ENCODE data around the gene CYP21A2.
"Not testable (repeated sequence)": the region's sequence is repeated elsewhere in the genome, so short reads cannot be mapped to it uniquely, and the experiment has no call there.

CYP21A2 gene

DNA sequence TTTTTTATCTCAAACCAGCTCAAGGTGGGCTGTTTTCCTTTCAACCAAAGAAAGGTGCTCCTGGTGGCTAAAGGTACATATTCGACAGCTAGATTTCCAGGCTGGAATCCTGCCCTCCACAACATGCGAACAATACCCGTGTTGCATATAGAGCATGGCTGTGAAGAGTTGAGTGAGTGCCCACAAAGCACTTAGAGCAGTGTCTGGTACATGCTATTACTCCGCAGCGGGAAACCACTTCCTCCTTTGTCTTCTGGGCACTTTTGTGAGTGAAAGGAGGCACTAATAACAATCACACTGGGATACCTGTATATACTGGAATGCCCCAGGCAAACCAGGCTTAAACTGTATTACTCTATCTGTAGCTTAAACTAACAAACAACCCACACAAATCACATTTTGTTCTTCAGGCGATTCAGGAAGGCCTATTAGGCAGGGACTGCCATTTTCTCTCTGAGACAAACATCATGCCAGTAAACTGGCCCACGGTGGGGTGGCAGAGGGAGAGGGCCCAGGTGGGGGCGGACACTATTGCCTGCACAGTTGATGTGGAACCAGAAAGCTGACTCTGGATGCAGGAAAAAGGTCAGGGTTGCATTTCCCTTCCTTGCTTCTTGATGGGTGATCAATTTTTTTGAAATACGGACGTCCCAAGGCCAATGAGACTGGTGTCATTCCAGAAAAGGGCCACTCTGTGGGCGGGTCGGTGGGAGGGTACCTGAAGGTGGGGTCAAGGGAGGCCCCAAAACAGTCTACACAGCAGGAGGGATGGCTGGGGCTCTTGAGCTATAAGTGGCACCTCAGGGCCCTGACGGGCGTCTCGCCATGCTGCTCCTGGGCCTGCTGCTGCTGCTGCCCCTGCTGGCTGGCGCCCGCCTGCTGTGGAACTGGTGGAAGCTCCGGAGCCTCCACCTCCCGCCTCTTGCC is at the start of gene CYP21A2:
Gene CYP21A2 (plus strand): TSS at position 818 of the 927 bp plus-strand sequence. CDS start 8 bp downstream, at position 826.
- DNase-seq (ENCODE audit: low spot score), result not testable (repeated sequence)

- DNase-seq (ENCODE audit: low spot score), result not testable (repeated sequence)
These were observed 48.9 kb upstream of the CYP21A2 start for GRCh38 chr6:31989363-31989762.

GRCh38 chr6:31994421-31994820 is 43.8 kb upstream of the CYP21A2 start:
- not testable (repeated sequence) for DNase-seq (ENCODE audit: low spot score)

GRCh38 chr6:31996385-31996784 is 41.8 kb upstream of the CYP21A2 start:
- DNase-seq (ENCODE audit: low spot score), result not testable (repeated sequence)

DNA sequence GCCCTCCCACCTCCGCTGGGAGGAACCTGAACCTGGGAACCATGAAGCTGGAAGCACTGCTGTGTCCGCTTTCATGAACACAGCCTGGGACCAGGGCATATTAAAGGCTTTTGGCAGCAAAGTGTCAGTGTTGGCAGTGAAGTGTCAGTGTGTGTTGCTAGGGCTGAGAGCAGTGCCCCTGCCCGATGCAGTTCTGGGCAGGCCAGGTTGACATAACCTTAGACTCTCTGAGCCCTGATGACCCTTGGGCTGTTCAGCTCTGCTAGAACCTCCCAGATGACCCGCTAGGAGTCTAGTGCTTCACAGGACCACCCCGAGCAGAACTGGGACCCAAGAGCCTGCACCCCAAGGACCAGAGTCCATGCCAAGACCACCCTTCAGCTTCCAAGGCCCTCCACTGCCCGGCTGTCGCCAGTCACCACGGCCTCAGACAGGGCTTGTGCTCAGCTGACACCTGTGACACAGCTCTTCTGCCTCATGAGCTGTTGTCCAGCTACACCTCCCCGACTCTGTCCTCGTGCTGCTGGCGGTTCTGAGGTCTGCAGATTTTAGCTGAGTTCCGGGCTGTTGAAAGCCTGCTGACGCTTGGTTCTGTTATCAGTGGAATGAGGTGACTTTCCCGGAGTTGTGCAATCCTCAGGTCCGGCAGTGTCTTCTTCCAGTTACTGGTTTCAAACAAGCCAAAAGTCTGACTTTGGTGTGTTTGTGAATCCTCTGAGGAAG is 35.5 kb upstream of the CYP21A2 start:
- DNase-seq (ENCODE audit: low spot score), result not testable (repeated sequence)

GRCh38 chr6:32003301-32003700 is 34.9 kb upstream of the CYP21A2 start:
- DNase-seq (ENCODE audit: low spot score), result not testable (repeated sequence)

- not testable (repeated sequence) for DNase-seq (ENCODE audit: low spot score)
These were observed 33.8 kb upstream of the CYP21A2 start for GRCh38 chr6:32004393-32004792.

- DNase-seq (ENCODE audit: low spot score), result not testable (repeated sequence)
These were observed 33.2 kb upstream of the CYP21A2 start for GRCh38 chr6:32004864-32005537.

- not testable (repeated sequence) for DNase-seq (ENCODE audit: low spot score)
These were observed 32.7 kb upstream of the CYP21A2 start for GRCh38 chr6:32005538-32005880.

- DNase-seq (ENCODE audit: low spot score), result not testable (repeated sequence)
These were observed 32.2 kb upstream of the CYP21A2 start for GRCh38 chr6:32005991-32006529.

DNA sequence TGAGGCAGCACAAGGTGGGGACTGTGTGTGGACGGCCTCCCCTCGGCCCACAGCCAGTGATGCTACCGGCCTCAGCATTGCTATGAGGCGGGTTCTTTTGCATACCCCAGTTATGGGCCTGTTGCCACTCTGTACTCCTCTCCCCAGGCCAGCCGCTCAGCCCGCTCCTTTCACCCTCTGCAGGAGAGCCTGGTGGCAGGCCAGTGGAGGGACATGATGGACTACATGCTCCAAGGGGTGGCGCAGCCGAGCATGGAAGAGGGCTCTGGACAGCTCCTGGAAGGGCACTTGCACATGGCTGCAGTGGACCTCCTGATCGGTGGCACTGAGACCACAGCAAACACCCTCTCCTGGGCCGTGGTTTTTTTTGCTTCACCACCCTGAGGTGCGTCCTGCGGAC is 31.1 kb upstream of the CYP21A2 start:
- DNase-seq (ENCODE audit: low spot score), result not testable (repeated sequence)

- not testable (repeated sequence) for DNase-seq (ENCODE audit: low spot score)
These were observed 30.2 kb upstream of the CYP21A2 start for GRCh38 chr6:32008037-32008436.

DNA sequence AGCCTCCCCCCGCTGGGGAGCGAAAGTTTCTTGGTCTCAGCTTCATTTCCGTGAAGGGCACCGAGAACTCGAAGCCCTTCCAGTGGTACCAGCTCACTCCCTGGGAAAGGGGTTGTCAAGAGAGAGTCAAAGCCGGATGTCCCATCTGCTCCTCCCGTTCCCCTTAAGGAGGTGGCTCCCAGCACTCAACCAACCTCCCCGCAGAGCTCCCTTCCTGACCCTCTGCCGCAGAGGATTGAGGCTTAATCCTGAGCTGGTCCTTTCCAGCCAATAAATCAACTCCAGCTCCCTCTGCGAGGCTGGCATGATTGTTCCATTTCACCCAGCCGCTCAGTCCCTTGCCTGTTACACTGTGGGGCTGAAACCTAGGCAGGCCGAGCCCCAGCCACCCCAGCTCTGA is 29.6 kb upstream of the CYP21A2 start:
- DNase-seq (ENCODE audit: low spot score), result not testable (repeated sequence)

GRCh38 chr6:32009537-32009936 is 28.7 kb upstream of the CYP21A2 start:
- DNase-seq (ENCODE audit: low spot score), result not testable (repeated sequence)

- not testable (repeated sequence) for DNase-seq (ENCODE audit: low spot score)
These were observed 27.2 kb upstream of the CYP21A2 start for GRCh38 chr6:32010856-32011530.

DNA sequence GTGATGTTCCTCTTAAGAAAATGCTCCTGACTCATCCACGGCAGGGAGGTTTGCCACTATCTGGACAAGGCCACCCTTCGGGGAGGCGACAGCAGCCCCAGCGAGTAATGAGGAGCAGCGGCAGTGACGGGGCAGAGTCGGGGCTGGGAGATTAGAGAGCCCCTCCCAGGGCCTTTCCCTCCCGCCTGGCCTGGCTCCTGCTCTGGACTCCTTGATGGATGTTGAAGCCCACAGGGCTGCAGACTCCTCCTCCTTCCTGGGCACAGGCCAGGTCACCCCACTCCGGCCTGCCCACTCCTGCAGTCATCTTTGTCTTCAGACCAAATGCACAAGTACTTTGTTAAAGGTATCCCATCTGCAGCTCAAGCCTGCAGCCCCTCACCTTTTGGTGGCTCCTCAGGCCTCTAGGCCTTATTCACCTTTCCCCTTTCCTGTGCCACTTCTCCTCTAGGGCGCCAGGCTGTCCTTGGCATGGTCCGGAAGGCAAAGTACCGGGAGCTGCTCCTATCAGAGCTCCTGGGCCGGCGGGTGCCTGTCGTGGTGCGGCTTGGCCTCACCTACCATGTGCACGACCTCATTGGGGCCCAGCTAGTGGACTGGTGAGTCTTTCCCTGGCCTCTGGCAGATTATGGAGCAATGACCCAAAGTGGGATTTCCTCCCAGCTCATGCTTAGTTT is 25.1 kb upstream of the CYP21A2 start:
- DNase-seq (ENCODE audit: low spot score), result peak; percentile 31

GRCh38 chr6:32013738-32014137 is 24.5 kb upstream of the CYP21A2 start:
- not testable (repeated sequence) for DNase-seq (ENCODE audit: low spot score)

- not testable (repeated sequence) for DNase-seq (ENCODE audit: low spot score)
These were observed 23.7 kb upstream of the CYP21A2 start, which contains the start of gene C4B for GRCh38 chr6:32014547-32014946. C4B (plus strand) TSS chr6:32014795; CDS start chr6:32014846, 51 bp downstream.

DNA sequence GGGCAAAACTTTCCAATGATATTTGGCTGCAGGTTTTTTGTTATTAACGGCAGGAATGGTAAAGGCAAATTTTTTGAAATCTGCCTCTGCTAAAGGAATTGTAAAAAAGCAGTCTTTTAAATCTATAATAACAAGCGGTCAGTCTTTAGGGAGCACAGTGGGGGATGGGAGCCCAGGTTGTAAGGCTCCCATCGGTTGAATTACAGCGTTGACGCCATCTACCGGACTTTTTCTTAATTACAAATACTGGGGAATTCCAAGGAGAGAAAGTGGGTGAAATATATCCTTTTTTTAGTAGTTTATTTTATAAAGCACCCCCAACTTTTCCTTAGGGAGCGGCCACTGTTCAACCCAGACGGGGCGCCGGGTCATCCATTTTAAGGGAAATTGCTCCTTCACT is 16.1 kb upstream of the CYP21A2 start:
- DNase-seq (ENCODE audit: low spot score), result not testable (repeated sequence)

GRCh38 chr6:32028631-32029030 is 9.6 kb upstream of the CYP21A2 start:
- not testable (repeated sequence) for DNase-seq (ENCODE audit: low spot score)

GRCh38 chr6:32029553-32029952 is 8.7 kb upstream of the CYP21A2 start:
- DNase-seq (ENCODE audit: low spot score), result not testable (repeated sequence)
